Neural cell (in vitro differentiated cells): Measurements from ENCODE around the gene OR52A1. TPM values are rescaled to one million over a fixed set of nuclear protein-coding genes. Genes with fewer than 3 reads are reported as not detected.

ENCODE experiments used
- H2AFZ ChIP-seq: fragments of 200-600, 300-800 bp; sonication (generic), shearing (Covaris generic); 2 replicates; pipeline ENCODE4 v1.6.0; 2014; ENCODE audit warnings: low read depth, mild to moderate bottlenecking, antibody characterized with exemption, low read length, moderate library complexity
- H3F3A ChIP-seq: fragments of 200-600 bp; shearing (Covaris generic); 2 replicates; pipeline ENCODE4 v1.6.1; 2016; ENCODE audit warnings: mild to moderate bottlenecking, moderate library complexity, mixed read lengths, antibody characterized with exemption, low read length; ENCODE audit not compliant: insufficient read depth, poor library complexity, severe bottlenecking
- H3K27ac ChIP-seq: fragments of 200-600, 300-800 bp; sonication (generic), shearing (Covaris generic); 2 replicates; pipeline ENCODE4 v1.5.1; 2014; ENCODE audit warnings: mild to moderate bottlenecking, low read length, moderate library complexity
- H3K27me3 ChIP-seq: fragments of 300-800, 200-600 bp; sonication (generic), shearing (Covaris generic); 2 replicates; pipeline ENCODE4 v1.6.0; 2014; ENCODE audit warnings: mild to moderate bottlenecking, low read depth, low read length, moderate library complexity; ENCODE audit not compliant: insufficient read depth
- H3K36me3 ChIP-seq: fragments of 300-800, 200-600 bp; sonication (generic), shearing (Covaris generic); 2 replicates; pipeline ENCODE4 v1.5.1; 2014; ENCODE audit warnings: mild to moderate bottlenecking, antibody characterized with exemption, low read length, moderate library complexity; ENCODE audit not compliant: insufficient read depth
- H3K4me2 ChIP-seq: fragments of 300-800, 200-600 bp; sonication (generic), shearing (Covaris generic); 2 replicates; pipeline ENCODE4 v1.6.0; 2014; ENCODE audit warnings: mild to moderate bottlenecking, low read length
- H3K4me3 ChIP-seq: fragments of 300-800, 200-600 bp; sonication (generic), shearing (Covaris generic); 2 replicates; pipeline ENCODE4 v1.5.1; 2014; ENCODE audit warnings: mild to moderate bottlenecking, low read length, moderate library complexity
- H3K79me2 ChIP-seq: fragments of 200-600 bp; shearing (Covaris generic); replicated peaks from 2 replicates; pipeline ENCODE4 v1.6.0; 2014; ENCODE audit warnings: mild to moderate bottlenecking, low read length, moderate library complexity; ENCODE audit not compliant: insufficient read depth
- H3K9ac ChIP-seq: fragments of 300-800, 200-600 bp; sonication (generic), shearing (Covaris generic); 2 replicates; pipeline ENCODE4 v1.6.1; 2016; ENCODE audit warnings: mild to moderate bottlenecking, low read length, mixed read lengths
- H3K9me2 ChIP-seq: fragments of 200-600 bp; shearing (Covaris generic); 2 replicates; pipeline ENCODE4 v1.6.1; 2016; ENCODE audit warnings: mild to moderate bottlenecking, low read length, mixed read lengths; ENCODE audit not compliant: insufficient read depth
- H3K9me3 ChIP-seq: fragments of 200-600, 300-800 bp; sonication (generic), shearing (Covaris generic); 2 replicates; pipeline ENCODE4 v1.6.1; 2016; ENCODE audit warnings: mild to moderate bottlenecking, mixed run types, low read length, moderate library complexity, mixed read lengths
- H4K20me1 ChIP-seq: fragments of 200-600 bp; shearing (Covaris generic); 2 replicates; pipeline ENCODE4 v1.6.1; 2016; ENCODE audit warnings: mild to moderate bottlenecking, mixed run types; ENCODE audit not compliant: insufficient read depth
- EP300 ChIP-seq: fragments of 450-650 bp; conservative IDR thresholded peaks from 2 replicates; pipeline ENCODE4 v1.6.1; 2014; ENCODE audit warnings: antibody characterized with exemption, mild to moderate bottlenecking, moderate library complexity; ENCODE audit not compliant: poor library complexity, severe bottlenecking
- EZH2 ChIP-seq: fragments of 200-600, 300-800 bp; shearing (Covaris generic), sonication (generic); IDR thresholded peaks from 2 replicates; pipeline ENCODE4 v1.6.1; 2014; ENCODE audit warnings: antibody characterized with exemption, low read length, borderline replicate concordance, mild to moderate bottlenecking; ENCODE audit not compliant: insufficient read depth, poor library complexity, severe bottlenecking
- MXI1 ChIP-seq: fragments of 450-650 bp; conservative IDR thresholded peaks from 2 replicates; pipeline ENCODE4 v1.6.1; 2014; ENCODE audit warnings: antibody characterized with exemption, mild to moderate bottlenecking; ENCODE audit not compliant: poor library complexity, severe bottlenecking
- POLR2AphosphoS5 ChIP-seq: IDR thresholded peaks from 2 replicates; pipeline ENCODE4 v1.6.1; 2012
- RAD21 ChIP-seq: fragments of 450-650 bp; conservative IDR thresholded peaks from 2 replicates; pipeline ENCODE4 v1.6.1; 2014; ENCODE audit warnings: antibody characterized with exemption, mild to moderate bottlenecking, moderate library complexity
- SMC3 ChIP-seq: fragments of 450-650 bp; conservative IDR thresholded peaks from 2 replicates; pipeline ENCODE4 v1.6.1; 2014; ENCODE audit warnings: antibody characterized with exemption, mild to moderate bottlenecking, moderate library complexity; ENCODE audit not compliant: poor library complexity
- TAF1 ChIP-seq: IDR thresholded peaks from 2 replicates; pipeline ENCODE4 v1.6.1; 2012; ENCODE audit warnings: low read depth
- polyA plus RNA-seq: library from polyadenylated mRNA; depleted of rRNA; stranded (reverse); fragments of >200 nt; gene quantifications from 2 replicates; pipeline ENCODE4 v1.2.3, GENCODE V29; 2014
- TF ChIP-seq, protein P1 (sequence below): fragments of 450-650 bp; IDR thresholded peaks from 2 replicates; pipeline ENCODE4 v1.5.1; 2014; ENCODE audit warnings: antibody characterized with exemption, mild to moderate bottlenecking, moderate library complexity; ENCODE audit not compliant: poor library complexity, severe bottlenecking
- TF ChIP-seq, protein P2 (sequence below): IDR thresholded peaks from 2 replicates; pipeline ENCODE4 v1.6.1; 2012; ENCODE audit warnings: borderline replicate concordance

The OR52A1 gene
- polyA plus RNA-seq, 1 donor from 2014 or later: not detected

DNA sequence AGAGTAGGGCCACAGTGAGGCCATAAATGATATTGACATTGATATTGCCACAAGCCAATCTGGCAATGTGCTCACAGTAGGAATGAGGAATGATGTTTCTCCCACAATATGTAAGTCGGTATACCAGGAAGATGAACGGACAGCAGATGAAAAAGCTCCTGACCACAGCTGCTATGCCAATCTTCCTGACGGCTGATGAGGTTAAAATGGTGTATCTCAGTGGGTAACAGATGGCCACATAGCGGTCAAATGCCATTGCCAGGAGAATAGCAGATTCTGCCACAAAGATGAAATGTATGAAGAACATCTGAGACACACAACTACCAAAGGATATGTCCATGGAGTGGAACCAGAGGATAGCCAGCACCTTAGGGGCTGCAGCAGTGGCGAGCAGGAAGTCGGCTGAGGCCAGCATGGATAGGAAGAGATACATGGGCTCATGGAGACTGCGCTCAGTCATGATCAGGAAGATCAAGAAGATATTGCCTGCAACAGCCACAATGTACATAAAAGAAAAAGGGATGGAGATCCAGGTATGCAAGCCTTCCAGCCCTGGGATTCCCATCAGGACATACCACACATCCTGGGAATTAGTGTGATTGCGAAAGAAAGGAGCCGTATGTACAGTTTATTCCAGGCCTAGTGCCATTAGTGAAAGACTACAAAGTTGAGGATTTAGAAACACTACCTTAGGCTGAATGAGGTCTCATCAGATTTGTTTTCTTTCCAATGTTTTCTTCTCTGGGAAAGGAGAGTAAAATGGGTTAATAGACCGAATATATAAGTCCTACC is 23.7 kb upstream of the OR52A1 start:
- Histone ChIP-seq H3K9ac (no peak overlapping the region), H3K79me2 (no peaks in the 10 kb centered on the region), H3F3A (no peaks in the 10 kb centered on the region), H4K20me1 (no peaks in the 10 kb centered on the region), H3K27ac (no peak overlapping the region), H2AFZ (no peak overlapping the region), H3K9me2 (no peaks in the 10 kb centered on the region), H3K9me3 (no peaks in the 10 kb centered on the region), H3K4me2 (no peak overlapping the region), H3K36me3 (no peaks in the 10 kb centered on the region), H3K4me3 (no peak overlapping the region), H3K27me3 (no peaks in the 10 kb centered on the region)
- TF ChIP-seq, protein P1, sequence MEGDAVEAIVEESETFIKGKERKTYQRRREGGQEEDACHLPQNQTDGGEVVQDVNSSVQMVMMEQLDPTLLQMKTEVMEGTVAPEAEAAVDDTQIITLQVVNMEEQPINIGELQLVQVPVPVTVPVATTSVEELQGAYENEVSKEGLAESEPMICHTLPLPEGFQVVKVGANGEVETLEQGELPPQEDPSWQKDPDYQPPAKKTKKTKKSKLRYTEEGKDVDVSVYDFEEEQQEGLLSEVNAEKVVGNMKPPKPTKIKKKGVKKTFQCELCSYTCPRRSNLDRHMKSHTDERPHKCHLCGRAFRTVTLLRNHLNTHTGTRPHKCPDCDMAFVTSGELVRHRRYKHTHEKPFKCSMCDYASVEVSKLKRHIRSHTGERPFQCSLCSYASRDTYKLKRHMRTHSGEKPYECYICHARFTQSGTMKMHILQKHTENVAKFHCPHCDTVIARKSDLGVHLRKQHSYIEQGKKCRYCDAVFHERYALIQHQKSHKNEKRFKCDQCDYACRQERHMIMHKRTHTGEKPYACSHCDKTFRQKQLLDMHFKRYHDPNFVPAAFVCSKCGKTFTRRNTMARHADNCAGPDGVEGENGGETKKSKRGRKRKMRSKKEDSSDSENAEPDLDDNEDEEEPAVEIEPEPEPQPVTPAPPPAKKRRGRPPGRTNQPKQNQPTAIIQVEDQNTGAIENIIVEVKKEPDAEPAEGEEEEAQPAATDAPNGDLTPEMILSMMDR: no peak
- TF ChIP-seq SMC3 (no peak), TAF1 (no peak), RAD21 (no peak), POLR2AphosphoS5 (no peak), EP300 (no peak)
- TF ChIP-seq, protein P2, sequence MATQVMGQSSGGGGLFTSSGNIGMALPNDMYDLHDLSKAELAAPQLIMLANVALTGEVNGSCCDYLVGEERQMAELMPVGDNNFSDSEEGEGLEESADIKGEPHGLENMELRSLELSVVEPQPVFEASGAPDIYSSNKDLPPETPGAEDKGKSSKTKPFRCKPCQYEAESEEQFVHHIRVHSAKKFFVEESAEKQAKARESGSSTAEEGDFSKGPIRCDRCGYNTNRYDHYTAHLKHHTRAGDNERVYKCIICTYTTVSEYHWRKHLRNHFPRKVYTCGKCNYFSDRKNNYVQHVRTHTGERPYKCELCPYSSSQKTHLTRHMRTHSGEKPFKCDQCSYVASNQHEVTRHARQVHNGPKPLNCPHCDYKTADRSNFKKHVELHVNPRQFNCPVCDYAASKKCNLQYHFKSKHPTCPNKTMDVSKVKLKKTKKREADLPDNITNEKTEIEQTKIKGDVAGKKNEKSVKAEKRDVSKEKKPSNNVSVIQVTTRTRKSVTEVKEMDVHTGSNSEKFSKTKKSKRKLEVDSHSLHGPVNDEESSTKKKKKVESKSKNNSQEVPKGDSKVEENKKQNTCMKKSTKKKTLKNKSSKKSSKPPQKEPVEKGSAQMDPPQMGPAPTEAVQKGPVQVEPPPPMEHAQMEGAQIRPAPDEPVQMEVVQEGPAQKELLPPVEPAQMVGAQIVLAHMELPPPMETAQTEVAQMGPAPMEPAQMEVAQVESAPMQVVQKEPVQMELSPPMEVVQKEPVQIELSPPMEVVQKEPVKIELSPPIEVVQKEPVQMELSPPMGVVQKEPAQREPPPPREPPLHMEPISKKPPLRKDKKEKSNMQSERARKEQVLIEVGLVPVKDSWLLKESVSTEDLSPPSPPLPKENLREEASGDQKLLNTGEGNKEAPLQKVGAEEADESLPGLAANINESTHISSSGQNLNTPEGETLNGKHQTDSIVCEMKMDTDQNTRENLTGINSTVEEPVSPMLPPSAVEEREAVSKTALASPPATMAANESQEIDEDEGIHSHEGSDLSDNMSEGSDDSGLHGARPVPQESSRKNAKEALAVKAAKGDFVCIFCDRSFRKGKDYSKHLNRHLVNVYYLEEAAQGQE: no peak

DNA sequence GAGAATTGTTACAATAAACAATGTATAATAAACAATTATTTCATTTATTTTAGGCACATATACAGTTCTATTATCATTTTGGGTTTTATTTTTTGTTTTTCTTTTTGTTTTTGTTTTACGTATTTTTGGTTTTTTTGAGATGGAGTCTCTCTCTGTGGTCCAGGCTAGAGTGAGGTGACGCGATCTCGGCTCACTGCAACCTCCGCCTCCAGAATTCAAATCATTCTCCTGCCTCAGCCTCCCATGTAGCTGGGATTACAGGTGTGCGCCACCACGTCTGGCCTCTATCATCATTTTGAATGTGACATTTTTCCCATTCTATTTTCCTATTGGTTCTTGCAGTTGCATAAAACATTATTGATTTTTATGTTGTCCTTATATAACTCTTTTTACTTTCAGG is 20.4 kb upstream of the OR52A1 start:
- Histone ChIP-seq H3K4me2 (no peak overlapping the region), H3K79me2 (no peaks in the 10 kb centered on the region), H3K27me3 (no peaks in the 10 kb centered on the region), H3K9me3 (no peaks in the 10 kb centered on the region), H3K9ac (no peak overlapping the region), H4K20me1 (no peaks in the 10 kb centered on the region), H3K4me3 (no peak overlapping the region), H3K36me3 (no peaks in the 10 kb centered on the region), H3F3A (no peaks in the 10 kb centered on the region), H3K9me2 (no peaks in the 10 kb centered on the region), H3K27ac (no peak overlapping the region), H2AFZ (no peak overlapping the region)
- TF ChIP-seq POLR2AphosphoS5 (no peak), MXI1 (no peak), SMC3 (no peak), EZH2 (no peak), TAF1 (no peak), EP300 (no peak), RAD21 (no peak)
- TF ChIP-seq, protein P1: no peak
- TF ChIP-seq, protein P2: no peak
